Stimulated activated CD8-positive, alpha-beta memory T cell treated with anti-CD3 and anti-CD28 coated beads, Interleukin-4, amount 100 ng/mL, for 1 hour (primary cell): Measurements from ENCODE around the gene USP6NL.
"Not testable (repeated sequence)": the region's sequence is repeated elsewhere in the genome, so short reads cannot be mapped to it uniquely, and the experiment has no call there.

ENCODE experiments used
- DNase-seq, 2 donors: peaks; one replicate each; pipeline ENCODE4 v3.0.0-alpha.2; 2020; ENCODE audit warnings: low read depth in 2 of 2, low spot score in 1 of 2

The USP6NL gene

GRCh38 chr10:11520892-11521291 is 90.6 kb downstream of the USP6NL start:
- no peak for DNase-seq

GRCh38 chr10:11517150-11517549 is 94.3 kb downstream of the USP6NL start:
- no peak for DNase-seq

GRCh38 chr10:11516431-11516746 is 95.1 kb downstream of the USP6NL start:
- no peak for DNase-seq

GRCh38 chr10:11515596-11516430 is 95.6 kb downstream of the USP6NL start:
- no peak for DNase-seq

- DNase-seq, result no peak
Measured at GRCh38 chr10:11513727-11514126, 97.7 kb downstream of the USP6NL start.

GRCh38 chr10:11512596-11512995 is 98.9 kb downstream of the USP6NL start:
- DNase-seq, result no peak

- DNase-seq, result no peak
Measured at GRCh38 chr10:11511321-11511720, 100.1 kb downstream of the USP6NL start.

- DNase-seq, result no peak
Measured at GRCh38 chr10:11510736-11511135, 100.7 kb downstream of the USP6NL start.

- DNase-seq, result no peak
Measured at GRCh38 chr10:11510281-11510680, 101.2 kb downstream of the USP6NL start.

- DNase-seq, result no peak
Measured at GRCh38 chr10:11509036-11509435, 102.4 kb downstream of the USP6NL start.

GRCh38 chr10:11506247-11506789 is 105.1 kb downstream of the USP6NL start:
- no peak for DNase-seq

GRCh38 chr10:11505639-11506038 is 105.8 kb downstream of the USP6NL start:
- DNase-seq, result no peak

GRCh38 chr10:11504566-11505285 is 106.7 kb downstream of the USP6NL start:
- DNase-seq, result no peak

- no peak for DNase-seq
Measured at GRCh38 chr10:11501600-11501999, 109.8 kb downstream of the USP6NL start.

- DNase-seq, result no peak
Measured at GRCh38 chr10:11499425-11500071, 111.9 kb downstream of the USP6NL start.

- DNase-seq, result no peak
Measured at GRCh38 chr10:11498399-11498798, 113.1 kb downstream of the USP6NL start.

GRCh38 chr10:11494923-11495322 is 116.5 kb downstream of the USP6NL start:
- not testable (repeated sequence) for DNase-seq

GRCh38 chr10:11493646-11494045 is 117.8 kb downstream of the USP6NL start:
- no peak for DNase-seq

GRCh38 chr10:11491087-11491486 is 120.4 kb downstream of the USP6NL start:
- no peak for DNase-seq

- DNase-seq, result no peak
Measured at GRCh38 chr10:11489591-11489990, 121.9 kb downstream of the USP6NL start.

GRCh38 chr10:11488126-11488525 is 123.3 kb downstream of the USP6NL start:
- no peak for DNase-seq
